ENCODE results near the gene C8B. TPM values are rescaled to one million over a fixed set of nuclear protein-coding genes. Genes with fewer than 3 reads are reported as not detected.

The C8B gene
- not detected in 2 replicates for polyA plus RNA-seq (2013)

DNA sequence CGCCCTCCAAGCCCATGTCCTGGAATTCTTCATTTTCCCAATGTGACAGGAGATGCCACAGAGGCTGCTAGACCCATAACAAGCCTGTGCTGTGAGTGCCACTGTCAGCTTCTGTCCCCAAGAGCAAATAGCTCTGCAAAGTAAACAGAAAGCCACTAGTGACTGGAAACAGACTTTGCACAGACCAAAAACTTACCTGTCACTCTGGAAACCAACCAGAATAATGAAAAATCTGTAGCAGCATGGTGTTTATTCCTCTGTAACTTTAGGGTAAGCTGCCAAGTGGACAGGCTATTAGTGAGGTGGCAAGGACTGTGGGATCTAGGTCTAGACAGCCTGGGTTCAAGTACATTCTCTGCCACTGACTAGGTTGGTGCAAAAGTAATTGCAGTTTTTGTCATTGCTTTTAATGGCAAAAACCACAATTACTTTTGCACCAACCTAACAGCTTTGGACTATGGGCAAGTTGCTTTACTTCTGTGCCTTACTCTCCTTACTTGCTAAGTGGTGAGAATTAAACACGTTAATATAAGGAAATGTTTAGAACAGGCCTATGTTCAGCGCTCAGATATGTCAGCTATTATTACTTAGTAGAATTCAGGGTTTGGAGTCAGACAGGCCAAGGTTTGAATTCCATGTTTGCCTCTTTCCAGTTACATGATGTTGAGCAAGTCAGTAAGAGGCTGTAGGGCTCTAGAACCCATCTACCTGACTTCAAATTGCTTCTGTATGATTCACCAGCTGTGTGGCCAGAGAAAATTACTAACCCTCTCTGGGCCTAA, at the start of gene C8B:
C8B (minus strand) TSS at position 100 of the 782 bp plus-strand sequence; CDS start at position 33, 67 bp downstream.
- no CpG with 5 or more reads among the region's 3 CpGs for WGBS (ENCODE audit: extremely low coverage, insufficient coverage, insufficient read length)
- Histone ChIP-seq H2BK12ac (ENCODE audit: low read length) (no peak within 1 kb of the TSS), H3K79me2 (ENCODE audit: control insufficient read depth, insufficient read depth, low read length, poor library complexity) (no peaks in the 10 kb centered on the region), H3K9ac (ENCODE audit: low read length) (no peak within 1 kb of the TSS), H2AK5ac (ENCODE audit: low read length) (no peak within 1 kb of the TSS), H3K27me3 (ENCODE audit: insufficient read depth, low read length) (no peaks in the 10 kb centered on the region), H4K91ac (ENCODE audit: low read depth, low read length) (no peak within 1 kb of the TSS), H3K18ac (ENCODE audit: low read length) (no peak within 1 kb of the TSS), H3K4me1 (ENCODE audit: control insufficient read depth in 1 of 2, insufficient read depth in 2 of 2, low read length in 2 of 2) (no peaks in the 10 kb centered on the region), H3K79me1 (ENCODE audit: low read length) (no peaks in the 10 kb centered on the region), H3K4me3 (ENCODE audit: low read depth, low read length) (no peak within 1 kb of the TSS), H2BK5ac (ENCODE audit: low read depth, low read length, poor library complexity) (no peak within 1 kb of the TSS), H4K8ac (ENCODE audit: low read depth, low read length) (no peak within 1 kb of the TSS), H3K36me3 (ENCODE audit: control insufficient read depth in 1 of 2, insufficient read depth in 2 of 2, low read length in 2 of 2) (no peaks in the 10 kb centered on the region), H3K23ac (ENCODE audit: low read length) (no peak within 1 kb of the TSS), H3K4ac (ENCODE audit: low read depth, low read length) (no peak within 1 kb of the TSS), H2BK120ac (ENCODE audit: insufficient read depth, low read length, poor library complexity) (no peak within 1 kb of the TSS), H4K12ac (ENCODE audit: low read depth, low read length) (no peak within 1 kb of the TSS), H3K14ac (ENCODE audit: low read length) (no peak within 1 kb of the TSS), H2AFZ (ENCODE audit: insufficient read depth, low read length, poor library complexity) (no peak within 1 kb of the TSS), H3K4me2 (ENCODE audit: low read length) (no peak within 1 kb of the TSS), H3K9me3 (ENCODE audit: insufficient read depth, low read depth, low read length) (no peaks in the 10 kb centered on the region), H3K27ac (ENCODE audit: low read depth, low read length) (no peak within 1 kb of the TSS)
- DNase-seq, result no peak

DNA sequence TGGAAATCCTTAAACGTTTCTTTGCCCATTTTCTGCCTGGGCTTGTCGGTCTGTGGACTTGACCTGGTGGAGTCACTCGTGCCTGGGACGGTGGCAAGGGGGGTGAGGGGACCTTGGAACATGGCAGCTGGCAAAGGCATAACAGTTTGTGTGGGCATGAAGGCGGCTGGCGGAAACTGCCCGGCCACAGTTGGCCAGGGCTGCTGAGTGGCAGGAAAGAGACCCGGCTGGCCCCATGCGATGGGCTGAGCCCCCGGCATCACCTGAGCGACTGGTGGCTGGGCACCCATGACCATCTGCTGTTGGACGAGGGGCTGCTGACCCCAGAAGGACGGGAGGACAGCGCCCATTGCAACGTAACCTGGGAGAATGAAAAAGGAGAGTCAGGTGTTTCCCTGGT, 49.3 kb upstream of the C8B start:
- no peak overlapping the region for H2AK5ac ChIP-seq (ENCODE audit: low read length)
- no peak overlapping the region for H3K4me2 ChIP-seq (ENCODE audit: low read length)
- H4K91ac ChIP-seq (ENCODE audit: low read depth, low read length), result no peak overlapping the region
- H4K12ac ChIP-seq (ENCODE audit: low read depth, low read length), result no peak overlapping the region
- DNase-seq, result no peak
- H3K36me3 ChIP-seq (ENCODE audit: control insufficient read depth in 1 of 2, insufficient read depth in 2 of 2, low read length in 2 of 2), result no peaks in the 10 kb centered on the region
- H3K4me3 ChIP-seq (ENCODE audit: low read depth, low read length), result no peak overlapping the region
- H3K18ac ChIP-seq (ENCODE audit: low read length), result no peak overlapping the region
- H3K9ac ChIP-seq (ENCODE audit: low read length), result no peak overlapping the region
- no peak overlapping the region for H2BK120ac ChIP-seq (ENCODE audit: insufficient read depth, low read length, poor library complexity)
- peaks cover 2% of the 10 kb centered on the region for H3K9me3 ChIP-seq (ENCODE audit: insufficient read depth, low read depth, low read length)
- no peaks in the 10 kb centered on the region for H3K79me1 ChIP-seq (ENCODE audit: low read length)
- no peak overlapping the region for H4K8ac ChIP-seq (ENCODE audit: low read depth, low read length)
- H2BK12ac ChIP-seq (ENCODE audit: low read length), result no peak overlapping the region
- H2BK5ac ChIP-seq (ENCODE audit: low read depth, low read length, poor library complexity), result no peak overlapping the region
- H3K4me1 ChIP-seq (ENCODE audit: control insufficient read depth in 1 of 2, insufficient read depth in 2 of 2, low read length in 2 of 2), result no peaks in the 10 kb centered on the region
- H3K23ac ChIP-seq (ENCODE audit: low read length), result no peak overlapping the region
- no peaks in the 10 kb centered on the region for H3K79me2 ChIP-seq (ENCODE audit: control insufficient read depth, insufficient read depth, low read length, poor library complexity)
- no peaks in the 10 kb centered on the region for H3K27me3 ChIP-seq (ENCODE audit: insufficient read depth, low read length)
- no peak overlapping the region for H2AFZ ChIP-seq (ENCODE audit: insufficient read depth, low read length, poor library complexity)
- no CpG with 5 or more reads among the region's 15 CpGs for WGBS (ENCODE audit: extremely low coverage, insufficient coverage, insufficient read length)
- H3K27ac ChIP-seq (ENCODE audit: low read depth, low read length), result no peak overlapping the region
- no peak overlapping the region for H3K14ac ChIP-seq (ENCODE audit: low read length)
- H3K4ac ChIP-seq (ENCODE audit: low read depth, low read length), result no peak overlapping the region

DNA sequence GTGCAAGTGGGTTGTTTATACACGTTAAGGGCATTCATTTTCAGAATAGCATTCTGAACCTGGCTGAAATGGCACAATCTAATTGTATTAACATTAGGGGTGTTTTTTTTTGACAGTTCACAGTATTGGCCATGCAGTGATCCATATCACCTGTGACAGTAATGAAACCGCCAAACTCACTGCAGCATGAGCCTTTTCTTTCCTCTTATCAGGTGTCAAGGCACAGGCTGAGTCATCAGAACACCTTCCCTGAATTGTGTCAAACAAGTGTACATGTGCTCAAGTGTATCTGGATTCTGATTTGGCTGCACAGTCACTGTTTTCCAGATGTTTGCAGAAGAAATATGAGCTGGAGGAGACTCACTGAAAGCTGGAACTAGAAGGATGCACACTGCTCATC, 47.7 kb upstream of the C8B start:
- H2BK120ac ChIP-seq (ENCODE audit: insufficient read depth, low read length, poor library complexity), result no peak overlapping the region
- H3K27me3 ChIP-seq (ENCODE audit: insufficient read depth, low read length), result peaks cover 2% of the 10 kb centered on the region
- H3K4me3 ChIP-seq (ENCODE audit: low read depth, low read length), result no peak overlapping the region
- no peak overlapping the region for H2AFZ ChIP-seq (ENCODE audit: insufficient read depth, low read length, poor library complexity)
- H4K8ac ChIP-seq (ENCODE audit: low read depth, low read length), result no peak overlapping the region
- no CpG with 5 or more reads among the region's 2 CpGs for WGBS (ENCODE audit: extremely low coverage, insufficient coverage, insufficient read length)
- no peak for DNase-seq
- no peak overlapping the region for H3K23ac ChIP-seq (ENCODE audit: low read length)
- no peak overlapping the region for H3K14ac ChIP-seq (ENCODE audit: low read length)
- no peak overlapping the region for H3K9ac ChIP-seq (ENCODE audit: low read length)
- H3K9me3 ChIP-seq (ENCODE audit: insufficient read depth, low read depth, low read length), result peaks cover 2% of the 10 kb centered on the region
- no peak overlapping the region for H2AK5ac ChIP-seq (ENCODE audit: low read length)
- H2BK5ac ChIP-seq (ENCODE audit: low read depth, low read length, poor library complexity), result no peak overlapping the region
- H3K27ac ChIP-seq (ENCODE audit: low read depth, low read length), result no peak overlapping the region
- no peak overlapping the region for H3K4ac ChIP-seq (ENCODE audit: low read depth, low read length)
- H3K36me3 ChIP-seq (ENCODE audit: control insufficient read depth in 1 of 2, insufficient read depth in 2 of 2, low read length in 2 of 2), result no peaks in the 10 kb centered on the region
- H3K18ac ChIP-seq (ENCODE audit: low read length), result no peak overlapping the region
- no peaks in the 10 kb centered on the region for H3K79me2 ChIP-seq (ENCODE audit: control insufficient read depth, insufficient read depth, low read length, poor library complexity)
- H2BK12ac ChIP-seq (ENCODE audit: low read length), result no peak overlapping the region
- H3K79me1 ChIP-seq (ENCODE audit: low read length), result no peaks in the 10 kb centered on the region
- no peaks in the 10 kb centered on the region for H3K4me1 ChIP-seq (ENCODE audit: control insufficient read depth in 1 of 2, insufficient read depth in 2 of 2, low read length in 2 of 2)
- no peak overlapping the region for H4K12ac ChIP-seq (ENCODE audit: low read depth, low read length)
- H4K91ac ChIP-seq (ENCODE audit: low read depth, low read length), result no peak overlapping the region
- no peak overlapping the region for H3K4me2 ChIP-seq (ENCODE audit: low read length)

DNA sequence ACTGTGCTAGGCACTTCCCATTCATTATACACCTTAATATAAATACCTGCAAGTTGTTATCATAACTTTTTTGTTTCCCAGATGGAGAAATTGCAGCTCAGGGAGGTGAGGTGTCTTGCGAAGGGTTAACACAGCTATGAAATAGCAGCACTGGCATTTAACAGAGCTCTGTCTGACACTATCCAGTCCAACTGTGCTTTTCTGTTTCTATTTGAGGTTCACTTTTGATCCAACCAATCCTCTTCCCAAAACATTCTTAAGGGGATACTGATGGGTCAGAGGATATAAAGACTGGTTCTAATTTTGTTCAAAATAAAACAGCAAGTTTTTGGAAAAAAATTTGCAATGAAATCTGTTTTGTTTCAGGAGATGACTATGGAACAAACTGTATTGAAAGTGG, 46.5 kb upstream of the C8B start:
- no peak overlapping the region for H3K23ac ChIP-seq (ENCODE audit: low read length)
- H4K91ac ChIP-seq (ENCODE audit: low read depth, low read length), result no peak overlapping the region
- H3K27me3 ChIP-seq (ENCODE audit: insufficient read depth, low read length), result peaks cover 2% of the 10 kb centered on the region
- H3K4ac ChIP-seq (ENCODE audit: low read depth, low read length), result no peak overlapping the region
- H2AFZ ChIP-seq (ENCODE audit: insufficient read depth, low read length, poor library complexity), result no peak overlapping the region
- no peak overlapping the region for H3K4me2 ChIP-seq (ENCODE audit: low read length)
- H3K9ac ChIP-seq (ENCODE audit: low read length), result no peak overlapping the region
- WGBS (ENCODE audit: extremely low coverage, insufficient coverage, insufficient read length), result no CpG with 5 or more reads among the region's 1 CpG
- H3K4me1 ChIP-seq (ENCODE audit: control insufficient read depth in 1 of 2, insufficient read depth in 2 of 2, low read length in 2 of 2), result no peaks in the 10 kb centered on the region
- H3K14ac ChIP-seq (ENCODE audit: low read length), result no peak overlapping the region
- no peaks in the 10 kb centered on the region for H3K79me1 ChIP-seq (ENCODE audit: low read length)
- no peak overlapping the region for H4K12ac ChIP-seq (ENCODE audit: low read depth, low read length)
- H4K8ac ChIP-seq (ENCODE audit: low read depth, low read length), result no peak overlapping the region
- no peak overlapping the region for H2BK120ac ChIP-seq (ENCODE audit: insufficient read depth, low read length, poor library complexity)
- H3K4me3 ChIP-seq (ENCODE audit: low read depth, low read length), result no peak overlapping the region
- no peak overlapping the region for H2BK12ac ChIP-seq (ENCODE audit: low read length)
- H3K27ac ChIP-seq (ENCODE audit: low read depth, low read length), result no peak overlapping the region
- DNase-seq, result no peak
- H3K79me2 ChIP-seq (ENCODE audit: control insufficient read depth, insufficient read depth, low read length, poor library complexity), result no peaks in the 10 kb centered on the region
- no peak overlapping the region for H3K18ac ChIP-seq (ENCODE audit: low read length)
- H2AK5ac ChIP-seq (ENCODE audit: low read length), result no peak overlapping the region
- no peak overlapping the region for H2BK5ac ChIP-seq (ENCODE audit: low read depth, low read length, poor library complexity)
- H3K36me3 ChIP-seq (ENCODE audit: control insufficient read depth in 1 of 2, insufficient read depth in 2 of 2, low read length in 2 of 2), result no peaks in the 10 kb centered on the region
- H3K9me3 ChIP-seq (ENCODE audit: insufficient read depth, low read depth, low read length), result peaks cover 2% of the 10 kb centered on the region

Data from trophoblast cell (in vitro differentiated cells and primary cell).